HEK293T (cell line): ENCODE measurements around the gene ROR1.

Source experiments
- ARNT ChIP-seq: fragments of 450-650 bp; IDR thresholded peaks from 2 replicates; pipeline ENCODE4 v1.6.1; 2017; ENCODE audit warnings: mild to moderate bottlenecking
- BHLHE40 ChIP-seq: fragments of 450-650 bp; IDR thresholded peaks from 2 replicates; pipeline ENCODE4 v1.6.1; 2016; ENCODE audit warnings: mild to moderate bottlenecking, moderate library complexity, borderline replicate concordance
- ELF4 ChIP-seq: fragments of 450-650 bp; IDR thresholded peaks from 2 replicates; pipeline ENCODE4 v1.6.1; 2017; ENCODE audit warnings: antibody characterized with exemption
- FOXA1 ChIP-seq: fragments of 450-650 bp; IDR thresholded peaks from 2 replicates; pipeline ENCODE4 v1.6.1; 2016; ENCODE audit warnings: mild to moderate bottlenecking
- FOXK2 ChIP-seq: fragments of 450-650 bp; IDR thresholded peaks from 2 replicates; pipeline ENCODE4 v1.6.1; 2016; ENCODE audit warnings: mild to moderate bottlenecking
- FOXM1 ChIP-seq: fragments of 450-650 bp; IDR thresholded peaks from 2 replicates; pipeline ENCODE4 v1.6.1; 2017; ENCODE audit warnings: mild to moderate bottlenecking, borderline replicate concordance
- HDGF ChIP-seq: fragments of 450-650 bp; IDR thresholded peaks from 2 replicates; pipeline ENCODE4 v1.6.1; 2017; ENCODE audit warnings: antibody characterized with exemption, borderline replicate concordance
- L3MBTL2 ChIP-seq: fragments of 450-650 bp; conservative IDR thresholded peaks from 2 replicates; pipeline ENCODE4 v1.6.1; 2016; ENCODE audit warnings: mild to moderate bottlenecking
- NFRKB ChIP-seq: fragments of 450-650 bp; IDR thresholded peaks from 2 replicates; pipeline ENCODE4 v1.6.1; 2016; ENCODE audit warnings: mild to moderate bottlenecking, moderate library complexity
- SP1 ChIP-seq: fragments of 450-650 bp; IDR thresholded peaks from 2 replicates; pipeline ENCODE4 v1.6.1; 2017
- SUZ12 ChIP-seq: fragments of 450-650 bp; IDR thresholded peaks from 2 replicates; pipeline ENCODE4 v1.6.1; 2016; ENCODE audit warnings: mild to moderate bottlenecking
- TARDBP ChIP-seq: fragments of 450-650 bp; IDR thresholded peaks from 2 replicates; pipeline ENCODE4 v1.6.1; 2016
- TF ChIP-seq, protein P1 (sequence below): fragments of 450-650 bp; IDR thresholded peaks from 2 replicates; pipeline ENCODE4 v1.6.1; 2016

DNA sequence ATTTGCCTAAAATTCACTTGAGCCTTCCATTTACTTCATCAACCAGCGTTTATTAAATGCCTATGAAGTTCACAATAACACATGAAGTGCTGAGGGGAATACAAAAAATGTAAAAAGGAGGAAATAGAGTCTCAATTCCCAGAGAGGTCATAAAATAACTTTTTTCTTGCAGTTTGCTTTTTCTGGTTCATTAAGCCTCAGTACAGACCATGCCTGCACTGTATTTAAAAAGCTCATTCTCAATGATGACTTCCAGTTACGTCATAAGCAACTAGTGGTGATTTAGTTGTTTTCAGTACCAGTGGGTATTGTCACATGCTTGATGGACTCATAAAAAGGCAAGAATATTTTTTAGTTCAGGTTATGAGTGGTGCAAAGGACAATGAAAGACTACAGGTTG lies 269.5 kb downstream of the ROR1 start:
- TF ChIP-seq SP1: no peak
- no peak for TF ChIP-seq HDGF
- no peak for TF ChIP-seq FOXA1
- no peak for TF ChIP-seq ARNT
- TF ChIP-seq BHLHE40: no peak
- no peak for TF ChIP-seq TARDBP
- TF ChIP-seq FOXK2: no peak
- TF ChIP-seq, protein P1, sequence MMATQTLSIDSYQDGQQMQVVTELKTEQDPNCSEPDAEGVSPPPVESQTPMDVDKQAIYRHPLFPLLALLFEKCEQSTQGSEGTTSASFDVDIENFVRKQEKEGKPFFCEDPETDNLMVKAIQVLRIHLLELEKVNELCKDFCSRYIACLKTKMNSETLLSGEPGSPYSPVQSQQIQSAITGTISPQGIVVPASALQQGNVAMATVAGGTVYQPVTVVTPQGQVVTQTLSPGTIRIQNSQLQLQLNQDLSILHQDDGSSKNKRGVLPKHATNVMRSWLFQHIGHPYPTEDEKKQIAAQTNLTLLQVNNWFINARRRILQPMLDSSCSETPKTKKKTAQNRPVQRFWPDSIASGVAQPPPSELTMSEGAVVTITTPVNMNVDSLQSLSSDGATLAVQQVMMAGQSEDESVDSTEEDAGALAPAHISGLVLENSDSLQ: no peak
- no peak for TF ChIP-seq SUZ12
- no peak for TF ChIP-seq FOXM1
- TF ChIP-seq NFRKB: no peak
- no peak for TF ChIP-seq ELF4
- no peak for TF ChIP-seq L3MBTL2
